OCI-LY7 (cell line): ENCODE measurements around the gene OGA. TPM values are rescaled to one million over a fixed set of nuclear protein-coding genes. Genes with fewer than 3 reads are reported as not detected.

ENCODE experiments used
- BruUV-seq: library from RNA; stranded (reverse); fragments of 400-500 nt; replicated peaks from 2 replicates; lab custom pipeline; 2021; lab: Mats Ljungman, UMichigan
- CTCF ChIA-PET: fragments of 300-600 bp; sonication (Branson Sonifier 250); formaldehyde crosslinking; loops from one replicate; lab custom pipeline; 2022; ENCODE audit warnings: antibody characterized with exemption; ENCODE audit not compliant: unreplicated experiment; lab: Charles Lee
- POLR2A ChIA-PET: fragments of 300-600 bp; sonication (Branson Sonifier 250); formaldehyde crosslinking; loops from one replicate; lab custom pipeline; 2022; ENCODE audit warnings: antibody characterized with exemption; lab: Charles Lee
- DNase-seq: peaks from one replicate; pipeline ENCODE4 v3.0.0-alpha.2; 2015; ENCODE audit warnings: low spot score
- H2AFZ ChIP-seq: fragments of 200-600 bp; sonication (generic), shearing (Covaris generic); 2 replicates; pipeline ENCODE4 v1.6.1; 2014; ENCODE audit warnings: mild to moderate bottlenecking, antibody characterized with exemption, low read length, moderate library complexity
- H3K27ac ChIP-seq: fragments of 200-600 bp; sonication (generic); 2 replicates; pipeline ENCODE4 v1.5.1; 2014; ENCODE audit warnings: mixed run types, low read depth, mild to moderate bottlenecking, moderate library complexity, low read length, inconsistent platforms; ENCODE audit not compliant: poor library complexity, severe bottlenecking
- H3K36me3 ChIP-seq: fragments of 200-600 bp; sonication (generic); 2 replicates; pipeline ENCODE4 v1.6.1; 2014; ENCODE audit warnings: mild to moderate bottlenecking, antibody characterized with exemption, low read length, moderate library complexity, mixed read lengths; ENCODE audit not compliant: insufficient read depth
- H3K4me1 ChIP-seq: fragments of 200-600 bp; sonication (generic); 2 replicates; pipeline ENCODE4 v1.5.1; 2014; ENCODE audit warnings: mild to moderate bottlenecking, low read length; ENCODE audit not compliant: insufficient read depth, poor library complexity, severe bottlenecking
- H3K4me2 ChIP-seq: fragments of 200-600 bp; sonication (generic); 2 replicates; pipeline ENCODE4 v1.6.1; 2014; ENCODE audit warnings: mild to moderate bottlenecking, low read length
- H3K4me3 ChIP-seq: fragments of 200-600 bp; sonication (generic); 2 replicates; pipeline ENCODE4 v1.5.1; 2014; ENCODE audit warnings: mild to moderate bottlenecking, low read depth, low read length; ENCODE audit not compliant: poor library complexity, severe bottlenecking
- H3K79me2 ChIP-seq: fragments of 200-600 bp; sonication (generic); 2 replicates; pipeline ENCODE4 v1.6.1; 2016; ENCODE audit warnings: low read depth, mild to moderate bottlenecking, low read length, moderate library complexity, mixed read lengths; ENCODE audit not compliant: insufficient read depth
- H3K9me2 ChIP-seq: fragments of 200-600 bp; sonication (generic); 2 replicates; pipeline ENCODE4 v1.6.1; 2016; ENCODE audit warnings: mild to moderate bottlenecking, low read length, mixed read lengths; ENCODE audit not compliant: insufficient read depth
- H3K9me3 ChIP-seq: fragments of 200-600 bp; sonication (generic); 2 replicates; pipeline ENCODE4 v1.6.1; 2014; ENCODE audit warnings: mild to moderate bottlenecking, mixed run types, low read length, mixed read lengths
- H4K20me1 ChIP-seq: fragments of 200-600 bp; sonication (generic); 2 replicates; pipeline ENCODE4 v1.6.1; 2014; ENCODE audit warnings: mild to moderate bottlenecking, antibody characterized with exemption, low read length, moderate library complexity, mixed read lengths; ENCODE audit not compliant: insufficient read depth
- CTCF ChIP-seq: fragments of 200-600 bp; sonication (generic); conservative IDR thresholded peaks from 2 replicates; pipeline ENCODE4 v1.5.1; 2014; ENCODE audit warnings: mild to moderate bottlenecking, antibody characterized with exemption, low read length, moderate library complexity, mixed read lengths
- EZH2phosphoT487 ChIP-seq: fragments of 200-600 bp; sonication (generic); IDR thresholded peaks from 2 replicates; pipeline ENCODE4 v1.6.1; 2018; ENCODE audit warnings: low read depth, borderline replicate concordance, mild to moderate bottlenecking, mixed run types, antibody characterized with exemption, low read length, moderate library complexity, mixed read lengths
- intact Hi-C: fragments of 100-400 bp; cut with micrococcal nuclease; formaldehyde crosslinking; loops from one replicate; pipeline ENCODE4 v1.10.0; 2022; ENCODE audit not compliant: unreplicated experiment
- total RNA-seq, 2 experiments: library from RNA; depleted of rRNA in 1 of 2; stranded (reverse); fragments of >200 nt in 1 of 2; shearing (Covaris generic) in 1 of 2; gene quantifications; 2 replicates each; pipeline ENCODE4 v1.2.3, GENCODE V29; 2014 to 2022

Gene OGA
- total RNA-seq, 2 experiments from 2014 or later = 65.5 to 109 TPM

- H3K9me2 ChIP-seq = no peaks in the 10 kb centered on the region
- no peaks in the 10 kb centered on the region for H4K20me1 ChIP-seq
- CTCF ChIA-PET = interaction anchor here (1.7 kb wide), 1 partner anchor 166 kb away, joined by 7 read pairs; no protein-coding TSS in a partner anchor
- DNase-seq = no peak
- no peak overlapping the region for H3K4me3 ChIP-seq
- no TSS peak for BruUV-seq
- no peak overlapping the region for H2AFZ ChIP-seq
- no peak overlapping the region for H3K27ac ChIP-seq
- POLR2A ChIA-PET = interaction anchor here (0.6 kb wide), 2 partner anchors 52 to 82 kb away, joined by 4 to 7 read pairs; no protein-coding TSS in a partner anchor
- H3K4me2 ChIP-seq = no peak overlapping the region
- no peaks in the 10 kb centered on the region for H3K9me3 ChIP-seq
- TF ChIP-seq CTCF = no peak
- no peak for TF ChIP-seq EZH2phosphoT487
- intact Hi-C loops = no loop called here
- no peaks in the 10 kb centered on the region for H3K79me2 ChIP-seq
- no peaks in the 10 kb centered on the region for H3K4me1 ChIP-seq
- no peaks in the 10 kb centered on the region for H3K36me3 ChIP-seq
These were observed 50.1 kb downstream of the OGA start for GRCh38 chr10:101767966-101768790.

DNA sequence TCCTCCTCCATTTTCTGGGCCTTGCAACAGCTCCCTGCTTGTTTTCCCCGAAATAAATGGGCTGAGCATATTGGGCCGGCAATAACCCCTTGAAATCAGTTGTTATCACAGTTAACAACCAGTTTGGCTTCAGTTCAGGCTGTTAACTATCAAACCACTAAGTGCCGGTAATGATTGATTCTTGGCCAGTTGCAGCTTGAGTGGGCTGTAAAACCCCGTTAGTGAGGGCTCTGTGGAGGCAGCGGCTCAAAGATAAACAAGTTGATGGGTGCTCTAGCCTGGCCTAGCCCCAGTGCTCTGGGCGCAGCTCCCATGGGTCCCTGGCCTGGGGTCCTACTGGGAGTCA is 50.7 kb downstream of the OGA start:
- no TSS peak for BruUV-seq
- CTCF ChIA-PET = interaction anchor here (1.7 kb wide), 1 partner anchor 165 kb away, joined by 7 read pairs; no protein-coding TSS in a partner anchor
- Histone ChIP-seq H3K36me3 (no peaks in the 10 kb centered on the region), H3K27ac (no peak overlapping the region), H3K4me3 (no peak overlapping the region), H3K9me3 (no peaks in the 10 kb centered on the region), H3K9me2 (no peaks in the 10 kb centered on the region), H4K20me1 (no peaks in the 10 kb centered on the region), H3K4me1 (no peaks in the 10 kb centered on the region), H2AFZ (no peak overlapping the region), H3K79me2 (no peaks in the 10 kb centered on the region), H3K4me2 (no peak overlapping the region)
- POLR2A ChIA-PET = interaction anchor here (0.6 kb wide), 1 partner anchor 83 kb away, joined by 4 read pairs; no protein-coding TSS in a partner anchor
- TF ChIP-seq CTCF (no peak), EZH2phosphoT487 (no peak)
- no peak for DNase-seq
- intact Hi-C loops = no loop called here
